Measurements from ENCODE around the gene ZNF629.
"Not testable (repeated sequence)": the region's sequence is repeated elsewhere in the genome, so short reads cannot be mapped to it uniquely, and the experiment has no call there.

The ZNF629 gene

DNA sequence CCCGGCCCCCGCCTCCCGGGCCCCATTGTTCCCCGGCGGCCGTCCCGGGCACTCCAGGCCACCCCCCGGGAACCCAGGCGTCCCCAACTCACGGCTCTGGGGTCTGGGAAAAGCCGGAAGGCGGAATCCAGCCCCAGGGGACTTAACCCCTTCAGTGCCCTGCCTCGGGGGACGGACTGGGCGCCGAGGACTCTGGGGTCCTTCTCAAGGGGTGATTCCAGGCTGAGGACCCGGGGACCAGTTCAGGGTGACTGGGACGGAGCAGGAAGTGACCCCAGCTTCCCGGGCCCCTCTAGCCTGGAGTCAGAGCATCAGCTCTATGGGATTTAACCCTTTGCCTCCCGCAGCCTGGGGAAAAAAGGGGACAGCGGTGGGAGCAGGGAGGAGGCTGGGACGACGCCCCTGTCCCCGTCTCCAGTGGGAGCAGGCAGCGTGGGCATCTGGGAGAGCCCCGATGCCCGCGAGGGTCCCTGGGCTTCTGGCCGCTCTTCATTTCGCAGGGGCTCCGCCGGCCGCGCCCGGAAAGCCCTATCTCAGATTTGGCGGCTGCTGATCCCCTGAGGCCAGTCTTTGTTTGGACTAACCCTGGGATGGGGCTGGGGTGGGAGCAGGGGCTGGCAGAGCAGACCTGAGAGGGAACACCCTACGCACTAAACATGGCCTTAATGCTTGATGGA is at the start of gene ZNF629:
TSS of gene ZNF629 (minus strand) at position 270 of the 677 bp plus-strand sequence. CDS start 2,723 bp downstream, outside the sequence.
- TF ChIP-seq, protein P1, sequence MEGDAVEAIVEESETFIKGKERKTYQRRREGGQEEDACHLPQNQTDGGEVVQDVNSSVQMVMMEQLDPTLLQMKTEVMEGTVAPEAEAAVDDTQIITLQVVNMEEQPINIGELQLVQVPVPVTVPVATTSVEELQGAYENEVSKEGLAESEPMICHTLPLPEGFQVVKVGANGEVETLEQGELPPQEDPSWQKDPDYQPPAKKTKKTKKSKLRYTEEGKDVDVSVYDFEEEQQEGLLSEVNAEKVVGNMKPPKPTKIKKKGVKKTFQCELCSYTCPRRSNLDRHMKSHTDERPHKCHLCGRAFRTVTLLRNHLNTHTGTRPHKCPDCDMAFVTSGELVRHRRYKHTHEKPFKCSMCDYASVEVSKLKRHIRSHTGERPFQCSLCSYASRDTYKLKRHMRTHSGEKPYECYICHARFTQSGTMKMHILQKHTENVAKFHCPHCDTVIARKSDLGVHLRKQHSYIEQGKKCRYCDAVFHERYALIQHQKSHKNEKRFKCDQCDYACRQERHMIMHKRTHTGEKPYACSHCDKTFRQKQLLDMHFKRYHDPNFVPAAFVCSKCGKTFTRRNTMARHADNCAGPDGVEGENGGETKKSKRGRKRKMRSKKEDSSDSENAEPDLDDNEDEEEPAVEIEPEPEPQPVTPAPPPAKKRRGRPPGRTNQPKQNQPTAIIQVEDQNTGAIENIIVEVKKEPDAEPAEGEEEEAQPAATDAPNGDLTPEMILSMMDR (conservative IDR thresholded peaks at IDR 0.05; ENCODE audit: low read length) = no peak
- peak; percentile 72 for DNase-seq (ENCODE audit: low read depth)
- peak within 1 kb of the TSS; percentile 95 for H3K4me3 ChIP-seq (ENCODE audit: low read length)

DNA sequence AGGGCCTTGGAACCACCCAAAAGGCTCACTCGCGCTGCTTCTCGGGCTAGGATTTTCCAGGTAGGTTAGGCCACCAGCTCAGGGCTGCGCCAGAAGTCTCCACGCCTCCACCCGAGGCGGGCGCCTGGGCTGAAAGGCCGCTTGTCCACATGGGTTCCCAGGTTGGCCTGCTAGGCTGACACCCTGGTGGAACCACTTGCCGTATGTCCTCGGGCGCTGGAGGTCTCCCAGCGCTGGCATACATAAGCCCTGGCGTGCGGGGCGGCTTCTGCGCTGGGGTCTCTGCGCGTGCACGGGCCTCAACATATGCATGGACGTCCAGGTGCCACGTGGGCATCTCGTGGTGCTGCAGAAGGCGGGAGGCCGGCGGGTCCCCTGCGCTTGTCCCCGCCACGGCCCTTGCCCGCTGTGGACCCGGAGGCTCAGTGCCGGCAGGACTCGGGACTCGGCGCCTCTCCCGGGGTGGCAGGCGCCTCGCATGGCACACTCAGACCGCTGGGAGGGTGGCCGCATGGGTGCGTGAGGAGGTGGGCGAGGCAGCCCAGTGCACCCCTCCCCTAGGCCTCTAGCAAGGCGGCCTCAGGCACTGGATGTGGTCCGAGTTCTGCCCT is 47.2 kb upstream of the ZNF629 start:
- TF ChIP-seq, protein P1 (conservative IDR thresholded peaks at IDR 0.05; ENCODE audit: low read length) = no peak
- no peak overlapping the region for H3K4me3 ChIP-seq (ENCODE audit: low read length)
- DNase-seq (ENCODE audit: low read depth) = no peak

DNA sequence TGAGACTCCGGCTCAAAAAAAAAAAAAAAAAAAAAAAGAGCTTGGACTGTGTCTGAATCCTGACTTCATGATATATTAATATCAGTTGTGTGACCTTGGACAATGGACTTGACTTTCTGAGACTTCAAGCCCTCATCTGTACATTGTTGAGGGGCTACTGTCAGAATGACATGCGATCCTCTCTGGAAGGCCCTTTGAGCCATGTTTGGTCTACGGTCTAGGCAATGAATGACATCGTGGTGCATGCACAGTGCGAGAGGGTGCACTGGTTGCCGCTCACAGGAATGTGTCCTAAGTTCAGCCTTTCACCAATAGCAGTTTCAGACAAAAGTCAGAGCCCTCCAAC is 43.0 kb upstream of the ZNF629 start:
- TF ChIP-seq, protein P1 (conservative IDR thresholded peaks at IDR 0.05; ENCODE audit: low read length) = no peak
- DNase-seq (ENCODE audit: low read depth) = no peak
- H3K4me3 ChIP-seq (ENCODE audit: low read length) = no peak overlapping the region

DNA sequence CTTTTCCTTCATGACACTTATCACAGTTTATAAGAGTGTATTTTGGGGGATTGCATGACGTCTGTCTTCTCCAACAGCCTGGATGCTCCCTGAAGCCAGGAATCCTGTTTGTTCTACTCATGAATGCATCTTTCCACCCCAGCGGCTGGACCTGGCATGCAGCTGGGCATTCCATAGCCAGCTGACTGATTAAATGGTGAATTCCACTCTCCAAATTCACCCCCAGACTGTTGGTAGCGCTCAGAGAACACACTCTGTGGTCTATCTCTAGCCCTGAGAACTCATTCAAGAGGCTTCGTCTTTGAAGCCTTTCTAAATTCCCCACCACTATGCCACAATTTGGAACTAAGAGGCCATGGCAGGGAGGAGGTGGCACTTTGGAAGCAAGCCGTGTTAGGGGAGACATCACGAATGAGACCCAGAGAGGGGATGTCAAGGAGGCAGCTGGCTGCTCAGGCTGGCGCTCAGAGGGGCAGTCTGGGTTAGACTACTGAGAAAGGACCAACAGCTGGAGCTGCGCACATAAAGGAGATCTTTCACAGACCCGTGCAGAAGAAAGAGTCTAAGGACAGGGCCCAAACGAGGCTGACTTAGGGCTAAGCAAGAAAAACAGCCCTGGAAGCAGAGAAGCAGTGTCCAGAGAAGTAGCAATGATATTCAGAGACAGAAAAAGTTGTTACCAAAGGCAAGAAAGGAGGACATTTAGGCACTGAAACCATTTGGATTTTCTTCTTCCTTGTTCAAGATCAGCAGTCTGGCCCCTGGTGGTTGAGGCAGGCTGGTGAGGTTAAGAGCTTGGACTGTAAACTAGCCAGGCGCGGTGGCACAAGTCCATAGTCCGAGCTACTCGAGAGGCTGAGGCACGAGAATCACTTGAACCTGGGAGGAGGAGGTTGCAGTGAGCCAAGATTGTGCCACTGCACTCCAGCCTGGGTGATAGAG is 42.4 kb upstream of the ZNF629 start:
- peak; percentile 50 for DNase-seq (ENCODE audit: low read depth)
- H3K4me3 ChIP-seq (ENCODE audit: low read length) = no peak overlapping the region
- TF ChIP-seq, protein P1 (conservative IDR thresholded peaks at IDR 0.05; ENCODE audit: low read length) = no peak; the same call in 1 of the 2 replicates

DNA sequence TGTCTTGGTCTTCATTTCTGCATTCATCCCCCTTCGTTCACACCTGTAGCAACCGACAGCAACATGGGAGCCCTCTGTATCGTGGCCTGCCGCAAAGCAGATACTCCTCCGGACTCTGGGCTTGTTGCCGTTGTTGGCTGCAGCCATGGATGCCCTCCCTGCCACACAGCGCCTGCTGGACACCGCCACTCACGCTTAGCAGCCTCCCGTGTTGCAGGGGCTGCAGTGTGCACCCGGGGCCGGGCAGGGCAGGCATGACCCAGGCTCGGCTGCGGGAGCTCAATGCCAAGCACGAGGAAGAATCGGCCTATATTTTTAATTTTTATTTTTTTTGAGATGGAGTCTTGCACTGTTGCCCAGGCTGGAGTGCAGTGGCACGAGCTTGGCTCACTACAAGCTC is 34.9 kb upstream of the ZNF629 start:
- no peak overlapping the region for H3K4me3 ChIP-seq (ENCODE audit: low read length)
- DNase-seq (ENCODE audit: low read depth) = no peak
- TF ChIP-seq, protein P1 (conservative IDR thresholded peaks at IDR 0.05; ENCODE audit: low read length) = no peak

DNA sequence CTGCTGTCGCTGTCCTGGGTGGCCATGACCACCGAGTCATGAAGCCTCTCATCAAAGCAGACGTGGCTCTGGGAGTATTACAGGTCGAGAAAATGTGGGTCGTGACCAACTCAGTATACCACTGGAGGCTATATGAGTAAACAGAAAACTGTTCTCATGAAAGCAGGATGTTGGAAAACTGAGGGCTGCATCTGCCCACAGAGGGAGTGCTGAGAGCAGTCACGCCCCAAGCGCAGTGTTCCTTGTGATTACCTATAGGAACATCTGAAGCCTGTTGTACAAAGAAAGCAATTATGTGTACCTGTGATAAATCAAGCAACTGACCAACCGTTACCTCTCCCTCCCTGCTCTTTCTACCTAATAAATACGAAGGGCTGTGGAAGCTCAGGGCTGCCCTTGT is 34.4 kb upstream of the ZNF629 start:
- not testable (repeated sequence) for H3K4me3 ChIP-seq (ENCODE audit: low read length); DNase-seq (ENCODE audit: low read depth)

DNA sequence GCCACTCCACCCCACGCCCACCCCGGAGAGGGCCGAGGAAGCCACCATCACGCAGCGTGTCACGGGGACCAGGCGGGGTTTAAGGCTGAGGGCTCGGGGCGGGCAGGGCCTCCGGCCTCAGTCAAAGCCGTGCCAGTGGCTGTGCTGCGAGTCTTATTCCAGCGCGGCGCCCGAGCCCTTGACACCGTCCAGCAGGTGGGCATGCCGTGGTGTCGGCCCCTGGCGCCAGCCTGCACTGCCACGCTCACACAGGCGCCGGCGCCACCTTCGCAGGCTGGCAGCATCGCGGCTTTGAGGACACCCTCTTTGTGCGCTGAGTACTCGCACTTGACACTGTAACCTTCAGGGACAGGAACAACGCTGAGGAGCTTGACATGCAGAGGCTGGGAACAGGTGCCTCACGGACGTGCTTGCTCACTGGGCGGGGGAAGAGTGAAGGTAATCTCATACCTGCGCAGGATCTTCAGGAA is 34.0 kb upstream of the ZNF629 start:
- H3K4me3 ChIP-seq (ENCODE audit: low read length) = no peak overlapping the region
- TF ChIP-seq, protein P1 (conservative IDR thresholded peaks at IDR 0.05; ENCODE audit: low read length) = no peak
- no peak for DNase-seq (ENCODE audit: low read depth)
